ENCODE measurements around the gene DNPEP.

GRCh38 chr2:219388121-219388906, 602 bp upstream of the DNPEP start:
- no peak for TF ChIP-seq GLIS3 (CRISPR knock-in tag; IDR thresholded peaks at IDR 0.05)
- TF ChIP-seq ZC3H10 (CRISPR knock-in tag; IDR thresholded peaks at IDR 0.05): no peak
- no peak for TF ChIP-seq CSRNP3 (CRISPR knock-in tag; IDR thresholded peaks at IDR 0.05)
- TF ChIP-seq ZNF8 (CRISPR knock-in tag; IDR thresholded peaks at IDR 0.05): no peak
- 0 out of 2 replicates have a peak, but pooled peaks have one; percentile 30 for TF ChIP-seq TSHZ2 (CRISPR knock-in tag; IDR thresholded peaks at IDR 0.05)

Data from SK-N-SH treated with all-trans-retinoic acid at 6 μM for 48 hours (cell line).